NCI-H460 (cell line): ENCODE measurements around the gene LGALS9B. TPM values are rescaled to one million over a fixed set of nuclear protein-coding genes. Genes with fewer than 3 reads are reported as not detected.
"Not testable (repeated sequence)": the region's sequence is repeated elsewhere in the genome, so short reads cannot be mapped to it uniquely, and the experiment has no call there.

ENCODE experiments used
- DNase-seq: peaks from one replicate; pipeline ENCODE4 v3.0.0-alpha.2; 2016; ENCODE audit warnings: low read depth; ENCODE audit errors: extremely low read depth
- polyA plus RNA-seq: library from polyadenylated mRNA; depleted of rRNA; stranded (reverse); fragments of >200 nt; gene quantifications from 2 replicates; pipeline ENCODE4 v1.2.3, GENCODE V29; 2014; cell fraction: nucleus; rRNA removed
- total RNA-seq: library from RNA; depleted of rRNA; stranded (reverse); fragments of >200 nt; shearing (Covaris generic); gene quantifications from 2 replicates; pipeline ENCODE4 v1.2.3, GENCODE V29; 2014; rRNA removed

Gene LGALS9B
- 1.8 and 1.9 TPM in 2 replicates for total RNA-seq
- polyA plus RNA-seq = 0.31 and 0.48 TPM in 2 replicates

DNA sequence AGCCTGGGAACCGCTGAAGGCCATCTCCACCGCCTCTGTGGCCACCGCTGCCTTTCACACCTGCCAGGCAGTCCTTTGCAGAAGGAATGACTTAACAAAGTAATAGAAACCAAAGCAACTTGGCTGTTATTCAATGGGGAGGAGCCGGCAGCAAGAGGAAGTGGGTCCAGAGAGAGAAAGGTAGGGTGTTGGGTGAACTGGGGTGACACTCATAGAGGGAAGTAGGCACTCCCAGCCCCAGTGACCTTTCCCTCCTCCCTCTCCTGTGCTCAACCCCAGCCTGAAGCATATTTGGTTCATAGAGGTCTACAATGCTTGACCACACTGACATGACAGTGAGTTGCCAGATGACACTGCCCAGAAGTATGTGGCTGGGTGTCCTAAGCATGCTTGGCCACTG, at the start of gene LGALS9B:
LGALS9B (minus strand) TSS at position 93 of the 400 bp plus-strand sequence; CDS start at position 24, 69 bp downstream.
- not testable (repeated sequence) for DNase-seq

DNA sequence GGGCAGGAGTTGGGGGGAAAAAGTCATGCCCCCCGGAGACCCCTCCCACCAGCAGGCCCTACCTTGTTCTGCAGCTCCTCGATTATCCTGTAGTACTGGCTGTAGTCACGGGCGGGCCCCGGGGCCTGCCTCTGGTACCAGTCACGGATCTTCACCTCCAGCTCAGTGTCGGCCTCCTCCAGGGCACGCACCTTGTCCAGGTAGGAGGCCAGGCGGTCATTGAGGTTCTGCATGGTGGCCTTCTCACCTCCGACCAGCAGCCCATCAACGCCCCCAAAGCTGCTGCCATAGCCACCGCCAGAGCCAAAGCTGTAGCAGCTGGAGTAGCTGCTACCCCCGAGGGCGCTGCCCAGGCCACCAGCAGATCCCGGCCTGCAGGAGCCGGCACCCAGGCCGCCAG, 49.6 kb upstream of the LGALS9B start:
- DNase-seq = not testable (repeated sequence)

DNA sequence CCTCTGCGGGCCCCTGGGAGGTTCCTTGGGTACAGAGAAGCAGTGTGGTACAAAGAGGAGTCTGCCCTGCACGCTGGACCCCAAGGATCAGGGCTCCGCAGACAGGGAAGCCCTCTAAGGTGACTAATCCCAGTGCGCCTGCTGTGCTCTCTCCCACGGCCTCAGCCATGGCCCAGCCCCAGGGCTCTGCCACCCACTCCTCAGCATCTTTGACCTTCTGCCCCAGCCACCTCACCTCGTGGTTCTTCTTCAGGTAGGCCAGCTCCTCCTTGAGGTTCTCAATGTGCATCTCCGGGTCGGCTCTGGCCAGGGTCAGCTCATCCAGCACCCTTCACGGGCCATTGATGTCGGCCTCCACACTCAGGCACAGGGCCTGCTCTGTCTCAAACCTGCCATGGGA, 47.8 kb upstream of the LGALS9B start:
- DNase-seq = not testable (repeated sequence)

DNA sequence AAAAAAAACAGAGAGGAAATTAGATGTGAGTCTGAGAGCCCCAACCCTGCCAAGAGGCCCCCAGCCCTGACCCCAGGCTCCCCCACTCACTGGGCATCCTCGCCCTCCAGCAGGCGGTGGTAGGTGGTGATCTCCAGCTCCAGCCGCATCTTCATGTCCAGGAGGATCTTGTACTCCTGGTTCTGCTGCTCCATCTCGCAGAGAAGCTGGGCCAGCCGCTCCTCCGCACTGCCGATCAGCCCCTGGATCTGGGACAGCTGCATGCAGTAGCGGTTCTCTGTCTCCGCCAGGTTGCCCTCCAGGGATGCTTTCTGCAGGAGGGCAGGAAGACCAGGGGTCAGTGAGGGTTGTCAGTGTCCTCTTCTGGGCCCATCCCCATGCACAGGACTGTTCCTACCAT, 46.2 kb upstream of the LGALS9B start:
- DNase-seq = not testable (repeated sequence)

DNA sequence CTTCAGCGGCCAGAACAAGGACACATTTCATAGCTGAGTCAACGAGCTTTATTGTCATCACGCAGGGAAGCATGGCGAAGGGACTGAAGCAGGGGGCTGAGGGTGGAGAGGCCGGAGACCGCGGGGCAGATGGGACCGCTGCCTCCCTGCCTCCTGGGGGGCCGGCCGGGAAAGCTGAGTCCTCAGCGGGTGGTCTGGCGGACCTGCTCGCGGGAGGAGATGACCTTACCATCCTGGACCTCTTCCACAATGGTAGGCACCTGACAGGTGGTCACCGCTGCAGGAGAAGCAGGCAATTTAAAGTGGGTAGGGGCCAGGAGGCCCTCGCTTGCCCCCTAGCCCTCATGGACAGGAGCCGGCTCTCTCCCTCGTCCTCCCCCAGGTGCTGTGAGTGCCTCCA, 45.0 kb upstream of the LGALS9B start:
- DNase-seq = not testable (repeated sequence)

DNA sequence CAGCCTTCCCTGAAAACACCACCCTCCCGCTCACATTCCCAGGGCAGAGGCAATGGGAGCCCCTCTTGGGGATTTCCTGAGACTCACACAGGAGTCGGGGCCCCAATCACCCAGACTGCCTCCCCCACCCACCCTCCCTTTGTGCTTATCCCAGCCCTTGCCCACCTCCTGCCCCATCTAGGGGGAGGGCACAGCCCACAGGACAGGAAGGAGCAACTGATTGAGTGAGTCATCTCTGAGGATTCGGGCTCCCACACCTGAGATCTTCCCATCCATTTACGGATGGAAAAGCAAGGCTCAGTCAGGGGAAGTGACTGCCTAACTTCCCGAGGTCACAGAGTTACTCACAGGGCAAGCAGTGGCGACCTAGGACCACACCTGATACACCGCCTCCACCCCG, 44.4 kb upstream of the LGALS9B start:
- not testable (repeated sequence) for DNase-seq

DNA sequence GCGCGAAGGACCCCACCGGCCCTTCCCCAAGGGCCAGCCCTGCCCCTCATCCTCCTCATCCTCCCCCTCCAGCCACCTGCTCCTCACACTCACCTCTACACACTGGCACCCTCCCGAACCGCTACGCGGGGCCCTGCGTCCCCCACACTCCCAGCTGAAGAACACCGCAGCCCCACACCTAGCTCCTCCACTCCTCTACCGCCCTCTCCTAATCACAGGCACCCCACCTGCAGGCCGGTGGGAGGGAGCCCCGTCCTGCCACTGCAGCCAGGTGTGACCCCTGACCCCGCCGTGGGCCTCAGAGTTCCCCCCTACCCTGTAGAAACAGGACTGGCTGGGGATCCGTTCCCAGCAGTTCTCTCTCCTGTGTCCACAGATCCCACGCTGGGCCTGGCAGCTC, 38.0 kb upstream of the LGALS9B start:
- not testable (repeated sequence) for DNase-seq

DNA sequence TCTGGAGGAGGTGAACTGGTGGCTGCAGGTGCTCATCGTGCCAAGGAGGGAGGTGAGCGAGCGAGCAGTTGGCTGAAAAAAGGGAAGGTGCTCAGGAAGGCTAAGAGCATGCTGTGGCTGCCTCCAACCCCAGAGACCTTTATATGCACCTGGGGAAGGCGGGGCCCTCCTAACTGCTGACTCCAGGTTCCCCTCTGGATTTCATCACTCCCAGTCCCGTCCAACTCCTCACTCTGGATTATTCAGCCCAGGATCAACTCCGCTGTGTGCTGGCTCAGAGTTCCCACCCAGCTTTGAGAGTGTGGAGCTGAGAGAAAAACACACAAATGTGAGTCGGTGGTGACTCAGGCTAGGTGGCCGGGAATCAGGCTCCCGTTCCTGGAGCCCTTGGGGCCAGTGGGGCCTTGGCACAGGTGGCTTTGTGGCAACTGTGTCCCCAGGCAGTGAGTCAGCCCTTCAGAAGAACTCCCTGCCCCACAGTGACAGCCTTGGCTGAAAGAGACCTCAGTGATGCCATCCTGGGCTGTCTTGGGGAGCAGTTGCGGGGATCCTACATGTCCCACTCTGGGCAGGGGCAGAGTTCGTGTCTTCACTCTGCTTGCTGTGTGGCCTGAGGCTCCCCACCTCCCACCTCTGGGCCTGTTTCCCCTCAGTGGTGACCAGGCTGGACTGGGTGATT, 37.2 kb upstream of the LGALS9B start:
- DNase-seq = not testable (repeated sequence)

DNA sequence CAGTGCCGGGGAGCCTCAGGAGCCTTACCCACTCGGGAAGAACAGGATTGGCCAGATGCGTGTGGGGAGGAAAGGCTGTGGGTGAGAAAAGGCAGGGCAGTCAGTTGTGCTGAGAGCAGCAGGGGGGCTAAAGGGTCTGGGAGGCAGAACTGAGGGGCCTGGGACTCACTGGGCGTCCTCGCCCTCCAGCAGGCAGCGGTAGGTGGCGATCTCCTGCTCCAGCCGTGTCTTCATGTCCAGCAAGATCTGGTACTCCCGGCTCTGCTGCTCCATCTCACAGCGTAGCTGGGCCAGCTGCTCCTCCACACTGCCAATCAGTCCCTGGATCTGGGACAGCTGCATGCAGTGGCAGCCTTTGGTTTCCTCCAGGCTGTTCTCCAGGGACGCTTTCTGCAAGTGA, 34.6 kb upstream of the LGALS9B start:
- not testable (repeated sequence) for DNase-seq

DNA sequence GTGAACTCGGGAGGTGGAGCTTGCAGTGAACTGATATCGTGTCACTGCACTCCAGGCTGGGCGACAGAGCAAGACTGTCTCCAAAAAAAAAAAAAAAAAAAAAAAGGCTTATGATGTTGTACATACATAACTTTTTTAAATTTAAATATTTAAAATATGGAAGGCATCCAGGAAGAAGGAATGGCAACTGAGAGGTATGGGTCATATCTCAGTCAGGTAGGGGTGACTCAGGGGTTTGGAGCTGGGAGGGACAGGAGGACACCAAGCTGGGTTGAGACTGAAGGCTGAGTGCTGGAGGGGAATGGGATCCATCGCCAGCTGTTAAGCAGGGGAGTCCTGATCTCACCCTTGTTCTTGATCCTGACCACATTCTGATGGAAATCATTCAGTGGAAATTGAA, 33.0 kb upstream of the LGALS9B start:
- DNase-seq = not testable (repeated sequence)

DNA sequence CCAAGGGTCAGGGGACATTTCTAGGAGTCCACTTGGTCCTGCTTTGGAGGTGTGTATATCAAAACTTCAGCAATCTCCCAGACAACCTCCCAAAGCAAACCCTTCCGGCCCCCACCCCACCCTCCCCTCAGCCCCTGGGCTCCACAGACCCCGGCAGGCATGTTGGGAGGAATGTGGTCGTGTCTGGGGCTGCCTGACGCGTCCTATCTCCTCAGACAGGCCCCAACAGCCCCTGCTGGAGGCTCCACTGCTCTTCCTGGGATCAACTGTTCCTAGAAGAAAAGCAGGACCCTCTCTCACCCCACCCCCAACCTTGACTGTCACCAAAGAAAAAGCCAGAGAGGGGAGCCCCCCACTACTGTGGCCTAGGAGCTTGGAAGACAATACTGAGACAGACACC, 28.1 kb upstream of the LGALS9B start:
- not testable (repeated sequence) for DNase-seq

DNA sequence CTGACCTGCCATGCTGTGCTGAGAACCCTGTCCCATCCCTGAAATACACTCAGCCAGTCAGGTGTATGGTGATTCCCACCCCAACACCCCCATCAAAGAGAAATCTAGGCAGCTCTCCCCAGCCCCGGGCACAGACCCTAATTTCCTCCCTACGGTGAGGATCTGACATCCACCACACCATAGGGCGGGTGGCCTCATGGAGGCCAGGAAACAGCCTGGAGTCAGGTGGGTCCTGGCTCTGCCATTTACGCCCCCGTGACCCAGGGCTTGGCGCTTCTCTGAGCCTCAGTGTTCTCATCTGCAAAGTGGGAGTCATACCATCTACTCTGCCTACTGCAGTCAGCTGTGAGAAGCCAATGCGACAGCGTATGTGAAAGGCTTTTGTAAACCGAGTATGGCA, 27.4 kb upstream of the LGALS9B start:
- DNase-seq = not testable (repeated sequence)

DNA sequence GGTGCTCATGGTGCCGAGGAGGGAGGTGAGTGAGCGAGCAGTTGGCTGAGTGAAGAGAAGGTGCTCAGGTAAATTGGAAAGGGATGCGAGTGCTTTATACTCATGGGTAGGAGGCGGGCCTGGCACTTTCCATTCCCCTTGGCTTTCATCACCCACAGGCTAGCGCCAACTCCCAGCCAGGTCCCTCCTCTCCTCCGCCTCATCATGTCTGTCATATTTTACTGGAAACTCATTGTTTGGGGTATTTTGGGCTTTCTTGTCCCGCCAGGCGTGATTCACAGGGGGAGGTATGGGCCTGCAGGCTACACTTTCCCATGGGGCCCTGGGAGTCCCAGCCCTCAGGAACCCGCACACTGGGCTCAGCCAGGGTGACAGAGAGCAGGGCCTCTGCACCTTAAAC, 26.8 kb upstream of the LGALS9B start:
- not testable (repeated sequence) for DNase-seq

DNA sequence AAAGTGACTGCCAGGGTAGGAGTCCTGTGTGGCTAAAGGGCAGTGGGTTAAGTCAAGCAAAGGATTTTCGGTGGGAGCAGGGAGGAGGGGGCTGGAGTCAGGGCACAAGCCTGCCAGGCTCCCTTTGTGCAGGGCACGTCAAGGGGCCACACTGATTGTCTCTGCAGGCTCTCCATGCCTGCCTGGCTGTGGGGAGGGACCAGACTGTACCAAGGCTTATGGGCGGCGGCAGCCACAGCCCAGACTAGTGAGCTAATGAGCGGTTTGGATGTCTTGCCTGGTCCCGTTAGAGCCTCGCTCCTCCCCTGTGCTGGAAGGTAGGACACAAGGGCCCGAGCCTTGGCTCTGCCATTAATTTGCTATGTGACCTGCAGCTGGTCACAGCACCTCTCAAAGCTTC, 25.6 kb upstream of the LGALS9B start:
- not testable (repeated sequence) for DNase-seq

DNA sequence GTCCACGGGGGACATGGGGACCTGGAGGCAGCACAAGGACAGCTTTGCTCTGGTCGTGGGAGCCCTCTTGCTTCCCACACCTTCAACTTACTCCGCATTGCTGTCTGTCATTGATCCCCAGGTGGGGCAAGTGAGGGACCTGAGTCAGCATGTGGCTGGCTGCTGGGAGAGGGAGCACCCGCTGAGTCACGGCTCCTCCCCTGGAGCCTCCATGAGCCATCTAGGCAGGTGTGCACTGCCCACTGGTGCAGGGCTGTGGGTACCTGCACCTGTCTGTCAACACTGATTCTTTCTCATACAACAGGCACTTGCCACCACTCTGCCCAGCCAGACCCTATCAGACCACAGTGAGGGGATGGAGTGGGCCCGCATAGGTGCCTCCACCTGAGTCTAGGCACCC, 24.8 kb upstream of the LGALS9B start:
- not testable (repeated sequence) for DNase-seq

DNA sequence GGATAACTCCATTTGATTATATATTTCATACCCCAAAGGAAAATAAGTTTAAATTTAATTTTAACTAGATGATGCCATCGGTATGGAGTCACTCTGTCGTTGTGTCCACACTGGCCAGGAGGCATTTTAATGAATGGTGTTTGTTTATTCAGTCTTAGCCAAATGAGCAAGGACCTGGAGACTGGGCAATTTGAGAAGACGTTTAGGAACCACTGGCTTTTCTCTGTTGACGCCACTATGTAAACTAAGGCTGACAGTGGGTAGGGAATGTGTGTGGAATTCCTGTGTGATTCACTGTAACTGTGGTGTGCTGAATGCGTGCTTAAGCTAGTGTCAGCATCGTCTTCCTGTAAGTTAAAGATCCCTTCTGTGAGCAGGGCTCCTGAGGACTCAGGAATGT, 17.6 kb upstream of the LGALS9B start:
- peak; percentile 37 for DNase-seq

DNA sequence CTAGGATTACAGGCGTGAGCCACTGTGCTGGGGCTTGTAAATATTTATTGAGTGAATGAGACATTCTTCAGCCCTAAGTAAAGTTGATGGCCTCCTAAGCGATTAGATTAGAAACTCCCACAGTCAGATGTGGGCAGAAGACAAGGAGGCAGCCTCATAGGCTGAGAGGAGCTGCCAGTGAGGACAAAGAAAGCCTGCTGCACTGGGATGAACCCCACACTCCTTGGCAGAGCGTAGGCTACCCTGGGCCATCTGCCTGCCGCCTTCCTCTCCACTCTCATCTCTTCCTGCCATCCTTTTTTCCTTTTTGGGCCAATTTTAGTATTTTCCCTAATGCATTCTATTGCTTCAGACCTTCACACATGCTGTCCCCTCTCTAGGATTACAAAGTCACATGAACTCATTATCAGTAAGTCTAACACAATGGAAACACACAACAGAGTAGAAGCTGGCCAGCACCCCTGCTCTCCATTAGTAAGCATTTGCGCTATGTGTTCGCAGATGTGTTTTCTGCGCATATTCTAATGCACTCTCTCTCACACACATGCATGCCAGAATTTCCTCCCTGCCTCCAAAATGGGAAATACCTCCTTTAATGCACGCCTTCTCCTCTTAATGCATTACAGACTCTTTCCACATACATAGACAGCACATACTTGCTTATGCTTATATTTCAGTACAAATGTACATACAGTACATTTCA, 12.7 kb upstream of the LGALS9B start:
- not testable (repeated sequence) for DNase-seq

DNA sequence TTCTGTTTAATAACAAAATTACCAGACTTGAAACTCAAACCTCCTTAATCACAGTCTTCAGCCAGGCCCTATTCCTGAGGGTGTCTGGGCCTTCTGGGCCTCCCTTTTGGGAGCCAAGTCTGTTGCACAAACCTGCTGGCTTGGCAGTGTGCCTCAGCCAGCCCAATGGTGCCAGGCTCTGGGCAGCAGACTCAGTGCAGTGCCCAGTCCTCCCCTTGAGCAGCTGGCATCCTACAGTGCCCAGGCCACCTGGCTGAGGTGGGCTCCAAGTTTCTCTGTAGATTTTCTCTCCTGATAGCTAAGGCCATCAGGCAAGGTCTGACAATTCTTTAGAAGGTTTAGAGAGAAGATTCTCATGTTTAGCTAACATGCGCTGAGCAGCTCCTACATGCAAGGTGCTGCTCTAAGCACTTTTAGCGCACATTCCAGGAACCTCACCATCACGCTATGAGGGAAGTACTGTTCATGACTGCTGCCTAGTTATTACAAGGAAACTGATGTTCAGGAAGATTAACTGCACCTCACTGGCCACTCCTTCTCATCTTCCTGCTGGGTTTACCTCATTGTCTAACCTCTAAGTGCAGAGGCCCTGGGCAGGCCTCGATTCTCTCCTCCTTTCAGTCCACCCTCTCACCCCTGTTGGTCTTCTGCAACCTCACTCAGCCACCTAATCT, 10.2 kb upstream of the LGALS9B start:
- DNase-seq = not testable (repeated sequence)

DNA sequence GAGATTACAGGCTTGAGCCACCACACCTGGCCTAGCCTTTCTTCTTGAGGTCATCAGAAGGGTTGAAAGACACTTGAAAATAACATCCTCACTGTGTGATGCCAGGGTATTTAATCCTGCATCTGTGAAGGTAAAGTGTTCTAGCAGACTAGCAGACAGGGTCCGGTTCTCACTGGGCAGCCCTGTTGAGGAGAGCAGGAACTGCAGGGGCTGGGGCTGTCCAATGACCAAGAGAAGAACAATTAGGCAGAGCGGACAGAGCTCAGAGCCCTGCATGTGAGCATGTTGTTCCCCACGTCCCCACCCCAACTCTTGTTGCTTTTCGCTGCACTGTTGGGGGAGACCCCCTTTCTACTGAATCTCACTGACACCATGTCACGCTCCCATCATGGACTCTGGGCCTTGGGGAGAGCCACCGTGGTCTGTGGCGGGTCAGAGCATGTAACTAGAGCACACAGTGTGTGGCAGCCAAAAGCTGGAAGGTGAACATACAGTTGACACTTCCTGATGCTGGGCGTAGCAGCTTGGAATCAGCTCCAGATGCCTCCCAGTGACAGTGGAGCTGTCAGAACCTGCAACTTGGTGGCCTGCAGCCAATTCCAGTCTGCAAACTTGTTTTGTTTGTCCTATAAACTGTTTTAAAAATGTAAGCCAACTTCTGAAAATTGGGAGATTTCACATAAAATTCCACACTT, 7.9 kb upstream of the LGALS9B start:
- DNase-seq = not testable (repeated sequence)

DNA sequence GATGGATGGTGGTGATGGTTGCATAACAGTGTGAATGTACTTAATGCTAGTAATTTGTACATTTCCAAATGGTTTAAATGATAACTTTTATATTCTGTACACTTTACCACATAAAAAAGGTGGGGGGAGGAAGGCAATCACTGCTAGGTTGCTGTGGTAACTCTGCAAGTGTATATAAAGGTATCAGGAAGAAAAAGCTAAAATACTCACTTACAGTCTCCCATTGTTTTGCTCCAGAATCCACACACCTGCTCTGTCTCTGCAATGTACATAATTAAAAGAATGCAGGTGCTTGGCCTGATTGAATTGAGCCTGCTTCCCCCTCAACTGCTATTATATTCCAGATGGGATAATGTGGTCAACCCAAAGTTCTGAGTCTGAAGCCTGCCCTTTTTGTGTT, 6.7 kb upstream of the LGALS9B start:
- not testable (repeated sequence) for DNase-seq

DNA sequence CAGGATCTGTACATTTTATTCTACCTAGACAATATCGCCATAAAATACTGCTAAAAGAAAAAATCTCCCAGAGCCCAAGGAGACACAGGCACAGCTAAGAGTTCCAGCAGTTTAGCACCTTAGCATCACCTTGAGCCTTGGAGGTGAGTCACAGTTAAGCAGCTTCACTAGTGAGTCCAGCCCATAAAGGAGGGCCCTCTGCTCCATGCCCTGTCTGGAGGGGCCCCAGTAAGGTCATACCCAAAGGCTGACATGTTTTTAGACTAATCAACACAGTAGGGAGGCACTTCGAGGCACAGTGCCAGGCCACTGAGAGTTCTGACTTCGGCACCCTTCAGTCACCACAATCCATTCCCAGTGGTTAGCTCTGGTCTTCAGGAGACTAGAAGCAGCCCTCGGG, 2.6 kb upstream of the LGALS9B start:
- not testable (repeated sequence) for DNase-seq
